Osteoblast (primary cell): ENCODE results near the gene MPPED1. TPM values are rescaled to one million over a fixed set of nuclear protein-coding genes. Genes with fewer than 3 reads are reported as not detected.

Source experiments
- DNase-seq: peaks from one replicate; pipeline ENCODE4 v3.0.0; 2011; ENCODE audit warnings: low spot score, mixed read lengths; ENCODE audit not compliant: insufficient read length; ENCODE audit errors: missing footprints
- H2AFZ ChIP-seq: 2 replicates; pipeline ENCODE4 v1.6.0; 2011; ENCODE audit warnings: mild to moderate bottlenecking, low read length
- H3K27ac ChIP-seq: 2 replicates; pipeline ENCODE4 v1.5.1; 2011; ENCODE audit warnings: mild to moderate bottlenecking, low read depth, low read length, moderate library complexity
- H3K27me3 ChIP-seq: 2 replicates; pipeline ENCODE4 v1.6.0; 2012; ENCODE audit warnings: mild to moderate bottlenecking, control low read depth, inconsistent platforms, low read length, moderate library complexity; ENCODE audit not compliant: insufficient read depth
- H3K36me3 ChIP-seq: 2 replicates; pipeline ENCODE4 v1.5.1; 2011; ENCODE audit warnings: mild to moderate bottlenecking, low read length, control low read depth, moderate library complexity; ENCODE audit not compliant: insufficient read depth
- H3K4me1 ChIP-seq: 2 replicates; pipeline ENCODE4 v1.5.1; 2011; ENCODE audit warnings: mild to moderate bottlenecking, low read length, control low read depth, moderate library complexity; ENCODE audit not compliant: insufficient read depth
- H3K4me2 ChIP-seq: 2 replicates; pipeline ENCODE4 v1.6.0; 2011; ENCODE audit warnings: mild to moderate bottlenecking, low read length; ENCODE audit not compliant: insufficient read depth
- H3K4me3 ChIP-seq: fragments of 200-600 bp; sonication (generic); 3 replicates; pipeline ENCODE4 v1.5.1; 2012; ENCODE audit warnings: mild to moderate bottlenecking, low read length, inconsistent platforms; ENCODE audit not compliant: insufficient read depth
- H3K79me2 ChIP-seq: 2 replicates; pipeline ENCODE4 v1.6.0; 2012; ENCODE audit warnings: mild to moderate bottlenecking, low read length, control low read depth, inconsistent platforms; ENCODE audit not compliant: insufficient read depth
- H3K9me3 ChIP-seq: 2 replicates; pipeline ENCODE4 v1.5.1; 2011; ENCODE audit warnings: low read depth, low read length, control low read depth
- H4K20me1 ChIP-seq: 2 replicates; pipeline ENCODE4 v1.6.0; 2012; ENCODE audit warnings: mild to moderate bottlenecking, low read length, control low read depth; ENCODE audit not compliant: insufficient read depth
- CTCF ChIP-seq: IDR thresholded peaks from 2 replicates; pipeline ENCODE4 v1.5.1; 2011; ENCODE audit warnings: mild to moderate bottlenecking, low read depth, low read length, moderate library complexity; ENCODE audit errors: extremely low read depth
- total RNA-seq: library from RNA; depleted of rRNA; stranded (reverse); fragments of >200 nt; gene quantifications from 2 replicates; pipeline ENCODE4 v1.2.3, GENCODE V29; 2012

MPPED1 gene
- total RNA-seq, 1 donor, result not detected

DNA sequence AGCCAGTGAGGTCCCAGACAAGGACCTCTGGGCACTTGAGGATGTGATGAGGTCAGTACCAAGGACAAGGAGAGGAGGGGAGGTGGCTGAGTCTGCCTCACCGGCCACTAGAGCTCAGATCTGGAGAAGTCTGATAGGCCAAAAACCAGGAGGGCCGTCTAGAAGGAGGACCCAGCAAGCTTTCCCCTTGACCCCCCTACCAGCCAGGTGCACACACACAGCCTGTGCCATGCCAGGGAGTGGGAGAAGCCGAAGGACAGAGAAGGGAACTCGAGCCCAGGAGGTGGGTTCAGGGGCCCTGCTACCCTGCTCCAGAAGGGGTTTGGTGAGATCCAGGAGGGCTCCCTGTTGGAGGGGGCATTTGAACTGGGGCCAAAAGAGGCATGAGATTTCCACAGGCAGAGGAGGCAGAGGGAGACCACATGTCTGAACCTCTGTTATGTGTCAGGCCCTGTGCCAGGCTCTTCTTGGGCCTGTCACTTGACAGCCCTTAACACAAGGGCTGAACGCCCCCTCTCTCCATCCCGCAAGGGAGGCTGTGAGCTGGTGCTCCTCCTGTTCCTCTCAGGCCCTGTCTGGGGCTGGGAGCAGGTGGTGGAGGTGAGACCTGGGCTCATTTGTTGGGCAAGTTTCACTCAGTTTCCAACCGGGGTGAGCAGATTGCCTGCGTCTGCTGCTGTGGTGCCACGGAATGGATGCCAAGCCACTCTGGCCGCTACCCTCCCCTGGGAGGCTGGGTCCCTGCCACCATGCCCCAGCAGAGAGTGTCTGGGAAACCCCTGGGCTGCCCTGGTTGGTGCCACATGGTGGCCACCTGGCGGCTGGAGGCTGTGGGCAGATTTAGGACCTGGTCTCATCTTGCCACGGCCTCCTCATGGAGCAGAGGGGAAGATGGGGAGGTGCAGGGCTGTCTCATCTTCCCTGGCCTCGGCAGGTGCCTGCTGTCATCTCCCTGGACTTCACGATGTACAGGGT lies 65.2 kb downstream of the MPPED1 start:
- H4K20me1 ChIP-seq, result no peaks in the 10 kb centered on the region

GRCh38 chr22:43477966-43478365 lies 66.2 kb downstream of the MPPED1 start:
- Histone ChIP-seq H2AFZ (no peak overlapping the region), H3K36me3 (no peaks in the 10 kb centered on the region), H3K79me2 (no peaks in the 10 kb centered on the region), H3K4me3 (no peak overlapping the region), H3K27ac (no peak overlapping the region), H3K4me2 (no peak overlapping the region), H4K20me1 (no peaks in the 10 kb centered on the region), H3K27me3 (no peaks in the 10 kb centered on the region), H3K9me3 (no peaks in the 10 kb centered on the region), H3K4me1 (no peaks in the 10 kb centered on the region)
- TF ChIP-seq CTCF, result no peak
- DNase-seq, result no peak

More for the DNA sequence above, 65.2 kb downstream of the MPPED1 start:
- no peak for DNase-seq
- no peaks in the 10 kb centered on the region for H3K79me2 ChIP-seq
- TF ChIP-seq CTCF, result no peak
- no peaks in the 10 kb centered on the region for H3K4me1 ChIP-seq
- H2AFZ ChIP-seq, result no peak overlapping the region
- H3K36me3 ChIP-seq, result no peaks in the 10 kb centered on the region
- H3K27ac ChIP-seq, result no peak overlapping the region
- H3K27me3 ChIP-seq, result no peaks in the 10 kb centered on the region
- no peaks in the 10 kb centered on the region for H3K9me3 ChIP-seq
- no peak overlapping the region for H3K4me3 ChIP-seq
- no peak overlapping the region for H3K4me2 ChIP-seq

DNA sequence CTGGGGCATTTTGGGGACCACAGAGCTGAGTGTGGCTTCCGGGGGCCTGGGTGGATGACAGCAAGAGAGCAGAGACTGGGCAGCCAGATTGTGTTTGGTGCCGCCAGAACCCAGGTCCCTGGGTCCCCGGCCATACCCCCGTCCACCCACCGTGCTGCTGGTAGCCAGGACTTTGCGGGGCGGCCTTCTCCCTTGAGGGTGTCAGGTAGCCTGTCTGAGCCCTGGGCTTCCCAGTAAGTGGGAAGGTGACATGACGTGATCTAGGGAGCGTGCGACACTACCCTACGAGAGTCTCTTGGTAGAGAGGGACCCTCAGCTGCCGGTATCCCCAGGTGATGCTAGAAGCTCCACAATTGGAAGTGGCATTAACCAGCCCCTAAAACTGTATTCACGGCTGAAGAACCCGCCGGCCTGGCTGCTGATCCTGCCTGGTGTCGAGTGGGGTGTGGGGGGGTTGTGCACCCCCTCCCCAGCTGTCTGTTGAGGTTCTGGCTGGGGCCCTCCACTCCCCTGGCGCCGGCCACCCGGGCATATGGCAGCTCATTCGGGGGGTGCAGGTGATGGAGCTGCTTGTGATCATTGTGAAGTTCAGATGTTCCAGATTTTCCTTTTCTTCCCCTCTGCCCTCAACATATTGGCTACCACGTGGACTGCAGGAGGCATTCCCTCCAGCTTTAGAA lies 66.9 kb downstream of the MPPED1 start:
- Histone ChIP-seq H3K27me3 (no peaks in the 10 kb centered on the region), H4K20me1 (no peaks in the 10 kb centered on the region)

More for the DNA sequence above, 66.9 kb downstream of the MPPED1 start:
- no peak for TF ChIP-seq CTCF
- Histone ChIP-seq H3K9me3 (no peaks in the 10 kb centered on the region), H3K27ac (no peak overlapping the region), H3K4me3 (no peak overlapping the region), H2AFZ (no peak overlapping the region), H3K4me1 (no peaks in the 10 kb centered on the region), H3K79me2 (no peaks in the 10 kb centered on the region), H3K36me3 (no peaks in the 10 kb centered on the region), H3K4me2 (no peak overlapping the region)
- DNase-seq, result no peak
